Activated CD8-positive, alpha-beta memory T cell treated with anti-CD3 and anti-CD28 coated beads, Interleukin-2, amount 50 U/mL, for 4 hours (primary cell): ENCODE data around the gene TFDP2.
A peak's percentile ranks its signal among the peaks of the same experiment; 100 is the strongest.

Experiments used
- DNase-seq: peaks from one replicate; pipeline ENCODE4 v3.0.0-alpha.2; 2020

TFDP2 gene

GRCh38 chr3:142072816-142073215 is 76.5 kb downstream of the TFDP2 start:
- no peak for DNase-seq

- DNase-seq: no peak
Observed at GRCh38 chr3:142065932-142066331, 83.4 kb downstream of the TFDP2 start.

GRCh38 chr3:142065344-142065743 is 84.0 kb downstream of the TFDP2 start:
- DNase-seq: no peak

- DNase-seq: no peak
Observed at GRCh38 chr3:142064454-142064853, 84.9 kb downstream of the TFDP2 start.

GRCh38 chr3:142057331-142057725 is 92.0 kb downstream of the TFDP2 start:
- DNase-seq: no peak

GRCh38 chr3:142056656-142057330 is 92.6 kb downstream of the TFDP2 start:
- DNase-seq: no peak

- DNase-seq: no peak
Observed at GRCh38 chr3:142053835-142054234, 95.5 kb downstream of the TFDP2 start.

- DNase-seq: no peak
Observed at GRCh38 chr3:142053244-142053643, 96.1 kb downstream of the TFDP2 start.

- no peak for DNase-seq
Observed at GRCh38 chr3:142051351-142051750, 98.0 kb downstream of the TFDP2 start.

GRCh38 chr3:142047021-142047369 is 102.3 kb downstream of the TFDP2 start:
- DNase-seq: no peak

- no peak for DNase-seq
Observed at GRCh38 chr3:142046320-142047020, 102.9 kb downstream of the TFDP2 start.

GRCh38 chr3:142040941-142041491 is 108.3 kb downstream of the TFDP2 start:
- no peak for DNase-seq

- no peak for DNase-seq
Observed at GRCh38 chr3:142035308-142035922, 113.9 kb downstream of the TFDP2 start.

GRCh38 chr3:142033292-142033691 is 116.1 kb downstream of the TFDP2 start:
- no peak for DNase-seq

- DNase-seq: no peak
Observed at GRCh38 chr3:142031575-142031974, 117.8 kb downstream of the TFDP2 start.

GRCh38 chr3:142029791-142030190 is 119.6 kb downstream of the TFDP2 start:
- no peak for DNase-seq

GRCh38 chr3:142029052-142029642 is 120.2 kb downstream of the TFDP2 start:
- no peak for DNase-seq

GRCh38 chr3:142028243-142028777 is 121.0 kb downstream of the TFDP2 start:
- DNase-seq: no peak

- DNase-seq: peak; percentile 39
Observed at GRCh38 chr3:142027735-142028134, 121.6 kb downstream of the TFDP2 start.

- no peak for DNase-seq
Observed at GRCh38 chr3:142027300-142027699, 122.0 kb downstream of the TFDP2 start.

- no peak for DNase-seq
Observed at GRCh38 chr3:142026333-142026732, 123.0 kb downstream of the TFDP2 start.

GRCh38 chr3:142022381-142022780 is 127.0 kb downstream of the TFDP2 start:
- no peak for DNase-seq

GRCh38 chr3:142021127-142021526 is 128.2 kb downstream of the TFDP2 start:
- no peak for DNase-seq
